Large intestine (tissue), 3 donors: ENCODE results near the gene TM7SF2. TPM values are rescaled to one million over a fixed set of nuclear protein-coding genes. Genes with fewer than 3 reads are reported as not detected.

Source experiments
- DNase-seq, 2 donors: peaks; one replicate each; pipeline versions ENCODE4 v3.0.0 to v3.0.0-alpha.2; 2013
- H3K27ac ChIP-seq: one replicate; pipeline ENCODE4 v1.5.1; 2013; ENCODE audit warnings: low read length
- H3K27me3 ChIP-seq: 2 replicates; pipeline ENCODE4 v1.6.1; 2013; ENCODE audit warnings: low read length; ENCODE audit not compliant: control insufficient read depth, insufficient read depth
- H3K36me3 ChIP-seq: 2 replicates; pipeline ENCODE4 v1.6.1; 2013; ENCODE audit warnings: low read length; ENCODE audit not compliant: control insufficient read depth, insufficient read depth
- H3K4me1 ChIP-seq: one replicate; pipeline ENCODE4 v1.6.1; 2013; ENCODE audit warnings: low read length; ENCODE audit not compliant: control insufficient read depth, insufficient read depth
- H3K4me3 ChIP-seq: one replicate; pipeline ENCODE4 v1.5.1; 2013; ENCODE audit warnings: low read length
- H3K9me3 ChIP-seq: one replicate; pipeline ENCODE4 v1.6.1; 2013; ENCODE audit warnings: mild to moderate bottlenecking, low read depth, low read length, moderate library complexity; ENCODE audit not compliant: control insufficient read depth
- WGBS: methylation state at CpG from one replicate; pipeline ENCODE4 v1.1.5; 2013; ENCODE audit warnings: low lambda C conversion rate; ENCODE audit not compliant: insufficient coverage; 5-methylcytosine and 5-hydroxymethylcytosine counted together
- polyA plus RNA-seq: library from polyadenylated mRNA; unstranded; fragments of 120-200 nt; gene quantifications from one replicate; pipeline ENCODE4 v1.2.1, GENCODE V29; 2013

TM7SF2 gene
- polyA plus RNA-seq, 1 donor = 56.4 TPM

DNA sequence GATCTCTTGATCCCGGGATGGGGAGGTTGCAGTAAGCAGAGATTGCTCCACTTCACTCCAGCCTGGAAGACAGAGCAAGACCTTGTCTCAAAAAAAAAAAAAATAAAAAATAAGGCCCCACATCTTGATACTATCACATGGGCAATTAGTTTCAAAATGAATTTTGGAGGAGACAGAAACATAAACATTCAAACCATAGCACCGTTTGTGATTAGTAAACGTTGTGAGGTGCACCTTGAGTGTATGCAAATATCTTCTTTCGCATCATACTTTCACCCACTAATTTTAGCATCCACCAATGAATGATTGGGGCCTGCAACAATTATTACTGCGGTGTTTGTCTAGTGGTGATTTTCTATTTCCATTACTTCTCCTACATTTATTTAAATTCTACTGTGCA lies 47.3 kb downstream of the TM7SF2 start:
- Histone ChIP-seq H3K27me3 (no peaks in the 10 kb centered on the region), H3K36me3 (no peaks in the 10 kb centered on the region), H3K4me3 (no peak overlapping the region), H3K9me3 (no peaks in the 10 kb centered on the region), H3K27ac (no peak overlapping the region), H3K4me1 (no peaks in the 10 kb centered on the region)
- DNase-seq = no peak
- WGBS = 65% methylated on average over 4 of the region's 5 CpGs

DNA sequence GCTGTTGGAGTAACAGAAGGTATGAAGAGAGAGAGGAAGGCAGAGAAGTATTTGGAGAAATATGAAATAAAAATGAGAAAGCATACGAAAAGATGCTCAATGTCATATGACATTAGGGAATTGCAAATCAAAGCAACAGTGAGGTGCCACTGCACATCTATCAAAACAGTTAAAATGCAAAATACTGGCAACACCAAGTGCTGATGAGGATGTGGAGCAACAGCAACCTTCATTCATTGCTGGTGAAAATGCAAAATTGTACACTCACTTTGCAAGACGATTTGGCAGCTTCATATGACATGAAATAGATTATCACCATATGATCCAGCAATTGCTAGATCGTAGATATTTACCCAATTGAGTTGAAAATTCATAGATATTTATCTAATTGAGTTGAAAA lies 49.0 kb downstream of the TM7SF2 start:
- H3K4me1 ChIP-seq = peaks cover 2% of the 10 kb centered on the region
- H3K36me3 ChIP-seq = no peaks in the 10 kb centered on the region
- H3K4me3 ChIP-seq = no peak overlapping the region
- whole genome bisulfite sequencing = 89% methylated on average over 1 of the region's 3 CpGs
- H3K27ac ChIP-seq = no peak overlapping the region
- no peaks in the 10 kb centered on the region for H3K9me3 ChIP-seq
- H3K27me3 ChIP-seq = no peaks in the 10 kb centered on the region
- DNase-seq = no peak

GRCh38 chr11:65163684-65164083 lies 52.0 kb downstream of the TM7SF2 start:
- no peak overlapping the region for H3K4me3 ChIP-seq
- no peaks in the 10 kb centered on the region for H3K9me3 ChIP-seq
- peaks cover 7% of the 10 kb centered on the region for H3K4me1 ChIP-seq
- 100% methylated on average over 1 of the region's 2 CpGs for WGBS
- no peaks in the 10 kb centered on the region for H3K36me3 ChIP-seq
- H3K27me3 ChIP-seq = no peaks in the 10 kb centered on the region
- H3K27ac ChIP-seq = no peak overlapping the region
- DNase-seq = no peak

Other genes starting within 250 kb of the TM7SF2 start
- gene EHD1, start 233.3 kb upstream of the TM7SF2 start, polyA plus RNA-seq = 94.8 TPM
- gene ATG2A, start 194.7 kb upstream of the TM7SF2 start, polyA plus RNA-seq = 18.4 TPM
- gene PPP2R5B, start 187.2 kb upstream of the TM7SF2 start, polyA plus RNA-seq = 11.6 TPM
- gene GPHA2, start 176.0 kb upstream of the TM7SF2 start, polyA plus RNA-seq = 0.24 TPM
- 0.09 TPM for gene MAJIN, start 139.8 kb upstream of the TM7SF2 start, polyA plus RNA-seq
- 15.7 TPM for gene BATF2, start 114.9 kb upstream of the TM7SF2 start, polyA plus RNA-seq
- 83.3 TPM for gene ARL2, start 97.7 kb upstream of the TM7SF2 start, polyA plus RNA-seq
- 37.7 TPM for gene SNX15, start 84.4 kb upstream of the TM7SF2 start, polyA plus RNA-seq
- gene SAC3D1, start 70.7 kb upstream of the TM7SF2 start, polyA plus RNA-seq = 8.9 TPM
- 8.9 TPM for gene NAALADL1, start 53.3 kb upstream of the TM7SF2 start, polyA plus RNA-seq
- 11.3 TPM for gene CDCA5, start 27.8 kb upstream of the TM7SF2 start, polyA plus RNA-seq
- 35.8 TPM for gene ZFPL1, start 27.6 kb upstream of the TM7SF2 start, polyA plus RNA-seq
- gene VPS51, start 15.7 kb upstream of the TM7SF2 start, polyA plus RNA-seq = 102 TPM
- 6.4 TPM for gene ZNHIT2, start 5.8 kb downstream of the TM7SF2 start, polyA plus RNA-seq
- gene FAU, start 10.3 kb downstream of the TM7SF2 start, polyA plus RNA-seq = 1,012 TPM
- 35.1 TPM for gene MRPL49, start 10.4 kb downstream of the TM7SF2 start, polyA plus RNA-seq
- gene SYVN1, start 22.6 kb downstream of the TM7SF2 start, polyA plus RNA-seq = 37.9 TPM
- not detected for gene SPDYC, start 58.4 kb downstream of the TM7SF2 start, polyA plus RNA-seq
- gene CAPN1, start 70.1 kb downstream of the TM7SF2 start, polyA plus RNA-seq = 106 TPM
- gene POLA2, start 150.1 kb downstream of the TM7SF2 start, polyA plus RNA-seq = 13.6 TPM
- 10.5 TPM for gene CDC42EP2, start 203.0 kb downstream of the TM7SF2 start, polyA plus RNA-seq
- 48.9 TPM for gene DPF2, start 222.0 kb downstream of the TM7SF2 start, polyA plus RNA-seq
- gene TIGD3, start 242.9 kb downstream of the TM7SF2 start, polyA plus RNA-seq = 2.1 TPM